GM23248 (cell line): ENCODE measurements around the gene TRERF1. TPM values are rescaled to one million over a fixed set of nuclear protein-coding genes. Genes with fewer than 3 reads are reported as not detected.

Experiments used
- DNase-seq: peaks from one replicate; pipeline ENCODE4 v3.0.0-alpha.2; 2015
- H2AFZ ChIP-seq: fragments of 200-600 bp; sonication (generic); 2 replicates; pipeline ENCODE4 v1.6.1; 2016; ENCODE audit warnings: antibody characterized with exemption
- H3F3A ChIP-seq: fragments of 200-600 bp; sonication (generic); 2 replicates; pipeline ENCODE4 v1.6.1; 2016; ENCODE audit warnings: mild to moderate bottlenecking, antibody characterized with exemption, mixed run types; ENCODE audit not compliant: insufficient read depth
- H3K27ac ChIP-seq: fragments of 200-600 bp; sonication (generic); 2 replicates; pipeline ENCODE4 v1.5.1; 2016; ENCODE audit warnings: mild to moderate bottlenecking
- H3K27me3 ChIP-seq: fragments of 200-600 bp; sonication (generic); replicated peaks from 2 replicates; pipeline ENCODE4 v1.6.1; 2016; ENCODE audit warnings: mild to moderate bottlenecking; ENCODE audit not compliant: insufficient read depth
- H3K36me3 ChIP-seq: fragments of 200-600 bp; sonication (generic); 2 replicates; pipeline ENCODE4 v1.6.1; 2016; ENCODE audit warnings: low read depth, mild to moderate bottlenecking
- H3K4me1 ChIP-seq: fragments of 200-600 bp; sonication (generic); 2 replicates; pipeline ENCODE4 v1.6.1; 2016; ENCODE audit warnings: mild to moderate bottlenecking; ENCODE audit not compliant: insufficient read depth
- H3K4me2 ChIP-seq: fragments of 200-600 bp; sonication (generic); one replicate; pipeline ENCODE4 v1.6.1; 2016; ENCODE audit warnings: mild to moderate bottlenecking; ENCODE audit not compliant: unreplicated experiment
- H3K4me3 ChIP-seq: fragments of 200-600 bp; sonication (generic); 2 replicates; pipeline ENCODE4 v1.5.1; 2016; ENCODE audit warnings: mild to moderate bottlenecking
- H3K79me2 ChIP-seq: fragments of 200-600 bp; sonication (generic); 2 replicates; pipeline ENCODE4 v1.6.1; 2016; ENCODE audit warnings: mild to moderate bottlenecking; ENCODE audit not compliant: insufficient read depth
- H3K9ac ChIP-seq: fragments of 200-600 bp; sonication (generic); 2 replicates; pipeline ENCODE4 v1.6.1; 2016; ENCODE audit warnings: mild to moderate bottlenecking
- H3K9me2 ChIP-seq: fragments of 200-600 bp; sonication (generic); 2 replicates; pipeline ENCODE4 v1.6.1; 2016; ENCODE audit warnings: mixed run types, mild to moderate bottlenecking, moderate library complexity; ENCODE audit not compliant: insufficient read depth
- H3K9me3 ChIP-seq: fragments of 200-600 bp; sonication (generic); one replicate; pipeline ENCODE4 v1.6.1; 2017; ENCODE audit warnings: low read depth
- H4K20me1 ChIP-seq: fragments of 200-600 bp; sonication (generic); 2 replicates; pipeline ENCODE4 v1.6.0; 2016; ENCODE audit not compliant: insufficient read depth
- EZH2 ChIP-seq: fragments of 200-600 bp; sonication (generic); IDR thresholded peaks from 2 replicates; pipeline ENCODE4 v1.6.1; 2018; ENCODE audit warnings: antibody characterized with exemption, mild to moderate bottlenecking; ENCODE audit not compliant: insufficient read depth, poor library complexity, severe bottlenecking
- EZH2phosphoT487 ChIP-seq: fragments of 200-600 bp; sonication (generic); IDR thresholded peaks from 2 replicates; pipeline ENCODE4 v1.6.1; 2018; ENCODE audit warnings: antibody characterized with exemption, moderate library complexity, mild to moderate bottlenecking, low read depth; ENCODE audit not compliant: insufficient read depth
- WGBS, 2 experiments: methylation state at CpG; one replicate each; pipeline ENCODE4 v1.1.6; 2015 to 2017; ENCODE audit warnings: low lambda C conversion rate in 2 of 2, low coverage in 1 of 2; ENCODE audit errors: missing lambda C conversion rate in 2 of 2; 5-methylcytosine and 5-hydroxymethylcytosine counted together
- in situ Hi-C: fragments of 300-500 bp; cut with MboI; formaldehyde crosslinking; loops from 2 replicates; pipeline ENCODE4 v1.15.0; 2020
- polyA plus RNA-seq: library from polyadenylated mRNA; unstranded; fragments of >200 nt; fragmentation: Nextera tagmentation; extraction: Ambion mirVana; gene quantifications from 2 replicates; pipeline ENCODE4 v1.2.1, GENCODE V29; 2016
- total RNA-seq: library from RNA; depleted of rRNA; stranded (reverse); fragments of >200 nt; shearing (Covaris generic); gene quantifications from 2 replicates; pipeline ENCODE4 v1.2.3, GENCODE V29; 2014

The TRERF1 gene
- total and polyA plus RNA-seq, 2 experiments from 2014 or later, result 2.7 to 3.1 TPM

GRCh38 chr6:42388046-42388445 is 63.7 kb downstream of the TRERF1 start:
- no peaks in the 10 kb centered on the region for H4K20me1 ChIP-seq
- no peak overlapping the region for H3K9ac ChIP-seq
- TF ChIP-seq EZH2phosphoT487, result no peak
- TF ChIP-seq EZH2, result no peak
- no peak overlapping the region for H3K4me3 ChIP-seq
- DNase-seq, result no peak
- no peaks in the 10 kb centered on the region for H3K36me3 ChIP-seq
- no peaks in the 10 kb centered on the region for H3K9me2 ChIP-seq
- no peak overlapping the region for H3K27ac ChIP-seq
- H3K4me2 ChIP-seq, result no peak overlapping the region
- H3F3A ChIP-seq, result no peaks in the 10 kb centered on the region
- no peaks in the 10 kb centered on the region for H3K4me1 ChIP-seq
- H3K9me3 ChIP-seq, result no peaks in the 10 kb centered on the region
- H2AFZ ChIP-seq, result no peak overlapping the region
- peaks cover 58% of the 10 kb centered on the region for H3K79me2 ChIP-seq
- 91 to 98% methylated on average over 4 of the region's 4 CpGs for WGBS, 2 experiments
- no peaks in the 10 kb centered on the region for H3K27me3 ChIP-seq
- in situ Hi-C loops, result no loop called here

GRCh38 chr6:42387336-42387735 is 64.4 kb downstream of the TRERF1 start:
- Histone ChIP-seq H3K79me2 (peaks cover 56% of the 10 kb centered on the region), H3K27ac (no peak overlapping the region), H4K20me1 (no peaks in the 10 kb centered on the region), H3K4me2 (no peak overlapping the region), H3K36me3 (no peaks in the 10 kb centered on the region), H3K4me3 (no peak overlapping the region), H3K9me2 (no peaks in the 10 kb centered on the region), H3K9ac (no peak overlapping the region), H2AFZ (no peak overlapping the region), H3K9me3 (no peaks in the 10 kb centered on the region), H3K4me1 (no peaks in the 10 kb centered on the region), H3K27me3 (no peaks in the 10 kb centered on the region), H3F3A (no peaks in the 10 kb centered on the region)
- DNase-seq, result no peak
- WGBS, 2 experiments, result 93 to 100% methylated on average over 4 of the region's 4 CpGs
- in situ Hi-C loops, result no loop called here
- TF ChIP-seq EZH2, result no peak
- no peak for TF ChIP-seq EZH2phosphoT487

- Histone ChIP-seq H3K79me2 (peaks cover 50% of the 10 kb centered on the region), H3K36me3 (no peaks in the 10 kb centered on the region), H4K20me1 (no peaks in the 10 kb centered on the region), H2AFZ (no peak overlapping the region), H3K4me3 (no peak overlapping the region), H3K27me3 (no peaks in the 10 kb centered on the region), H3K27ac (no peak overlapping the region), H3K4me1 (no peaks in the 10 kb centered on the region), H3K9me3 (no peaks in the 10 kb centered on the region), H3F3A (no peaks in the 10 kb centered on the region), H3K9me2 (no peaks in the 10 kb centered on the region), H3K9ac (no peak overlapping the region), H3K4me2 (no peak overlapping the region)
- in situ Hi-C loops, result no loop called here
- WGBS, 2 experiments, result 97 to 98% methylated on average over 5 of the region's 5 CpGs
- DNase-seq, result no peak
- TF ChIP-seq EZH2phosphoT487 (no peak), EZH2 (no peak)
Observed at GRCh38 chr6:42385339-42385738, 66.4 kb downstream of the TRERF1 start.

GRCh38 chr6:42383421-42384205 is 68.1 kb downstream of the TRERF1 start:
- Histone ChIP-seq H3K27me3 (no peaks in the 10 kb centered on the region), H2AFZ (no peak overlapping the region), H4K20me1 (no peaks in the 10 kb centered on the region), H3K4me2 (no peak overlapping the region), H3K79me2 (peaks cover 45% of the 10 kb centered on the region), H3K4me3 (no peak overlapping the region), H3K36me3 (no peaks in the 10 kb centered on the region), H3K9me3 (no peaks in the 10 kb centered on the region), H3K4me1 (no peaks in the 10 kb centered on the region), H3K9me2 (no peaks in the 10 kb centered on the region), H3K27ac (no peak overlapping the region), H3K9ac (no peak overlapping the region), H3F3A (no peaks in the 10 kb centered on the region)
- WGBS, 2 experiments, result 90 to 92% methylated on average over 6 of the region's 6 CpGs
- DNase-seq, result no peak
- in situ Hi-C loops, result no loop called here
- TF ChIP-seq EZH2, result no peak
- no peak for TF ChIP-seq EZH2phosphoT487
